Kidney epithelial cell (primary cell): Measurements from ENCODE around the gene CERS4. TPM values are rescaled to one million over a fixed set of nuclear protein-coding genes. Genes with fewer than 3 reads are reported as not detected.

Source experiments
- total RNA-seq: library from RNA; depleted of rRNA; stranded (reverse); fragments of >200 nt; gene quantifications from 2 replicates; pipeline ENCODE4 v1.2.3, GENCODE V29; 2015

The CERS4 gene
- total RNA-seq, 1 donor from 2014 or later = 49.8 TPM

Other genes starting within 250 kb of the CERS4 start
- 62.3 and 65.9 TPM in 2 replicates for gene ELAVL1, start 203.7 kb upstream of the CERS4 start, total RNA-seq
- gene CCL25, start 156.6 kb upstream of the CERS4 start, total RNA-seq = not detected in 2 replicates
- 0.04 and 2.9 TPM in 2 replicates for gene FBN3, start 59.8 kb upstream of the CERS4 start, total RNA-seq
- gene CD320, start 99.0 kb downstream of the CERS4 start, total RNA-seq = 85.6 and 104 TPM in 2 replicates
- gene NDUFA7, start 112.0 kb downstream of the CERS4 start, total RNA-seq = 49.8 and 61.4 TPM in 2 replicates
- gene RPS28, start 112.1 kb downstream of the CERS4 start, total RNA-seq = 298 and 330 TPM in 2 replicates
- 3.7 and 8.1 TPM in 2 replicates for gene KANK3, start 133.9 kb downstream of the CERS4 start, total RNA-seq
- 22.4 and 31.4 TPM in 2 replicates for gene ANGPTL4, start 154.8 kb downstream of the CERS4 start, total RNA-seq
- gene RAB11B, start 181.0 kb downstream of the CERS4 start, total RNA-seq = 58.2 and 69.8 TPM in 2 replicates
- 75.0 and 95.9 TPM in 2 replicates for gene MARCHF2, start 203.9 kb downstream of the CERS4 start, total RNA-seq
- gene HNRNPM, start 235.6 kb downstream of the CERS4 start, total RNA-seq = 97.1 and 115 TPM in 2 replicates